ENCODE data around the gene SLC5A12.
"Not testable (repeated sequence)": the region's sequence is repeated elsewhere in the genome, so short reads cannot be mapped to it uniquely, and the experiment has no call there.

DNA sequence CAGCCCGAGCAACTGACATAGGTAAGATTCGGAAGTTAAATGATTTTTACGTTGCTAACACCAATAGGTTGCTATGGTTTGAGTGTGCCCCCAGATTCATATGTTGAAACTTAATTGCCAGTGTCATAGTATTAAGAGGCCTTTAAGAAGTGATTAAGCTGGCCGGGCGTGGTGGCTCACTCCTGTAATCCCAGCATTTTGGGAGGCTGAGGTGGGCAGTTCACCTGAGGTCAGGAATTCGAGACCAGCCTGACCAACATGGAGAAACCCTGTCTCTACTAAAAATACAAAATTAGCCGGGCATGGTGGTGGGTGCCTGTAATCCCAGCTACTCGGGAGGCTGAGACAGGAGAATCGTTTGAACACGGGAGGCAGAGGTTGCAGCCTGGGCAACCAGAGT lies 78.5 kb downstream of the SLC5A12 start:
- TF ChIP-seq, protein P1, sequence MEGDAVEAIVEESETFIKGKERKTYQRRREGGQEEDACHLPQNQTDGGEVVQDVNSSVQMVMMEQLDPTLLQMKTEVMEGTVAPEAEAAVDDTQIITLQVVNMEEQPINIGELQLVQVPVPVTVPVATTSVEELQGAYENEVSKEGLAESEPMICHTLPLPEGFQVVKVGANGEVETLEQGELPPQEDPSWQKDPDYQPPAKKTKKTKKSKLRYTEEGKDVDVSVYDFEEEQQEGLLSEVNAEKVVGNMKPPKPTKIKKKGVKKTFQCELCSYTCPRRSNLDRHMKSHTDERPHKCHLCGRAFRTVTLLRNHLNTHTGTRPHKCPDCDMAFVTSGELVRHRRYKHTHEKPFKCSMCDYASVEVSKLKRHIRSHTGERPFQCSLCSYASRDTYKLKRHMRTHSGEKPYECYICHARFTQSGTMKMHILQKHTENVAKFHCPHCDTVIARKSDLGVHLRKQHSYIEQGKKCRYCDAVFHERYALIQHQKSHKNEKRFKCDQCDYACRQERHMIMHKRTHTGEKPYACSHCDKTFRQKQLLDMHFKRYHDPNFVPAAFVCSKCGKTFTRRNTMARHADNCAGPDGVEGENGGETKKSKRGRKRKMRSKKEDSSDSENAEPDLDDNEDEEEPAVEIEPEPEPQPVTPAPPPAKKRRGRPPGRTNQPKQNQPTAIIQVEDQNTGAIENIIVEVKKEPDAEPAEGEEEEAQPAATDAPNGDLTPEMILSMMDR (IDR thresholded peaks at IDR 0.05), result not testable (repeated sequence)
- TF ChIP-seq SMC3 (IDR thresholded peaks at IDR 0.05); EP300 (IDR thresholded peaks at IDR 0.05); FOSL2 (IDR thresholded peaks at IDR 0.05); FOSL2 (CRISPR knock-in tag; IDR thresholded peaks at IDR 0.05); HDAC2 (IDR thresholded peaks at IDR 0.05); ESRRA (IDR thresholded peaks at IDR 0.05; ENCODE audit: borderline replicate concordance, low read length); JUN (IDR thresholded peaks at IDR 0.05); SREBF2 (IDR thresholded peaks at IDR 0.05); KDM1A (IDR thresholded peaks at IDR 0.05; ENCODE audit: low read depth); BHLHE40 (IDR thresholded peaks at IDR 0.05; ENCODE audit: low read depth, low read length); PHF8 (IDR thresholded peaks at IDR 0.05; ENCODE audit: borderline replicate concordance, low read depth): not testable (repeated sequence)
- TF ChIP-seq, protein P2, sequence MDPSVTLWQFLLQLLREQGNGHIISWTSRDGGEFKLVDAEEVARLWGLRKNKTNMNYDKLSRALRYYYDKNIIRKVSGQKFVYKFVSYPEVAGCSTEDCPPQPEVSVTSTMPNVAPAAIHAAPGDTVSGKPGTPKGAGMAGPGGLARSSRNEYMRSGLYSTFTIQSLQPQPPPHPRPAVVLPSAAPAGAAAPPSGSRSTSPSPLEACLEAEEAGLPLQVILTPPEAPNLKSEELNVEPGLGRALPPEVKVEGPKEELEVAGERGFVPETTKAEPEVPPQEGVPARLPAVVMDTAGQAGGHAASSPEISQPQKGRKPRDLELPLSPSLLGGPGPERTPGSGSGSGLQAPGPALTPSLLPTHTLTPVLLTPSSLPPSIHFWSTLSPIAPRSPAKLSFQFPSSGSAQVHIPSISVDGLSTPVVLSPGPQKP (IDR thresholded peaks at IDR 0.05; ENCODE audit: low read depth, low read length), result not testable (repeated sequence)
